Neural progenitor cell (in vitro differentiated cells): ENCODE data around the gene TRPM3.

Experiments
- CTCF ChIP-seq: fragments of 200-600 bp; sonication (generic); IDR thresholded peaks from 2 replicates; pipeline ENCODE4 v1.5.1; 2017; ENCODE audit warnings: antibody characterized with exemption, mild to moderate bottlenecking
- EZH2 ChIP-seq: fragments of 200-600 bp; sonication (generic); IDR thresholded peaks from 2 replicates; pipeline ENCODE4 v1.6.1; 2017; ENCODE audit warnings: antibody characterized with exemption, mild to moderate bottlenecking, moderate library complexity
- EZH2phosphoT487 ChIP-seq: fragments of 200-600 bp; sonication (generic); IDR thresholded peaks from 2 replicates; pipeline ENCODE4 v1.6.1; 2017; ENCODE audit warnings: antibody characterized with exemption

- TF ChIP-seq EZH2 (no peak), CTCF (no peak), EZH2phosphoT487 (no peak)
Measured at GRCh38 chr9:71136696-71137095, 15.3 kb upstream of the TRPM3 start.
